ENCODE results near the gene FOXO6. TPM values are rescaled to one million over a fixed set of nuclear protein-coding genes. Genes with fewer than 3 reads are reported as not detected.

The FOXO6 gene
- total RNA-seq, 1 experiment from 2014 or later, result 5.4 TPM

DNA sequence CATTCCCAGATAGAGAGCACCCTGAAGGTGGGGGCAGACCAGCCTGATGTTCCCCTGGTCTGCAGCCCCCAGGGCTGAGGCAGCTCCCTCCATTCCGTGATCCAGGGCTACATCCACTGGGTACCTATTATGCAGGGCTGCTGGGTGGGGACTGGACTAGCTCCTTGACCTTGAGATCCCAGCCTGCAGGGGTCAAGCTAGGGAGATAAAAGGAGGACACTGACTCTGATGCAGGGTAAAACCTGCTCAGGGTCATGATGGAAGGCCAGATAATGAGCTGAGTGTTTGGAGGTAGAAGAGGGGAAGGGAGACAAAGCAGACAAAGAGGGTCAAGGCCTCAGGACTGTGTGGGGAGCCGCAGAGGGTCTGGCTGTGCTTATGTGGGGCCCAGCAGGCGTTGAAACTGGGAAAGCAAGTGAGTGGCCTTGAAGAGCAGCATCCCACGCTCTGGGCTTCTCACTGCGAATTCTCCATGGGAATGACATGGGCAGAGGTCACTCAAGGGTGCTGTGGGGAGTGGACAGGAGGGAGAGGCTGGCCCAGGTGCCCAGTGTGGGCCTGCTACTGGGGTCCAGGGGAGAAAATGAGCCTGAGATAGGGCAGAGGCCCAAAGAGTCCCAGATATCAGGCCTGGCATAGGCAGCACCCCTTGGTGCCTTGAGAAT, 9.7 kb downstream of the FOXO6 start:
- TF ChIP-seq HMGA2 (CRISPR knock-in tag; IDR thresholded peaks at IDR 0.05) (no peak), ZNF219 (CRISPR knock-in tag; IDR thresholded peaks at IDR 0.05; ENCODE audit: borderline replicate concordance) (no peak), MYBL2 (CRISPR knock-in tag; IDR thresholded peaks at IDR 0.05) (no peak)
- CTCF ChIA-PET, result interaction anchor here (0.6 to 4.2 kb wide), 15 partner anchors 9 to 62 kb away, joined by 3 to 43 read pairs (median 5); partner anchors contain the start of gene FOXO6
- ATAC-seq (no peak), DNase-seq (ENCODE audit: low spot score) (no peak)
- H3K9me3 Mint-ChIP-seq, result no peaks in the 10 kb centered on the region
- H3K27ac Mint-ChIP-seq, result peak overlapping the region; percentile 77; the same call in 1 of the 2 replicates
- POLR2A ChIA-PET, result interaction anchor here (1.1 to 1.6 kb wide), 2 partner anchors 9 to 11 kb away, joined by 3 to 9 read pairs; no protein-coding TSS in a partner anchor
- no peak overlapping the region for H3K4me3 Mint-ChIP-seq
- peaks cover 36% of the 10 kb centered on the region for H3K27me3 Mint-ChIP-seq (ENCODE audit: low read depth)
- peaks cover 68% of the 10 kb centered on the region for H3K4me1 Mint-ChIP-seq
- no peaks in the 10 kb centered on the region for H3K36me3 Mint-ChIP-seq

DNA sequence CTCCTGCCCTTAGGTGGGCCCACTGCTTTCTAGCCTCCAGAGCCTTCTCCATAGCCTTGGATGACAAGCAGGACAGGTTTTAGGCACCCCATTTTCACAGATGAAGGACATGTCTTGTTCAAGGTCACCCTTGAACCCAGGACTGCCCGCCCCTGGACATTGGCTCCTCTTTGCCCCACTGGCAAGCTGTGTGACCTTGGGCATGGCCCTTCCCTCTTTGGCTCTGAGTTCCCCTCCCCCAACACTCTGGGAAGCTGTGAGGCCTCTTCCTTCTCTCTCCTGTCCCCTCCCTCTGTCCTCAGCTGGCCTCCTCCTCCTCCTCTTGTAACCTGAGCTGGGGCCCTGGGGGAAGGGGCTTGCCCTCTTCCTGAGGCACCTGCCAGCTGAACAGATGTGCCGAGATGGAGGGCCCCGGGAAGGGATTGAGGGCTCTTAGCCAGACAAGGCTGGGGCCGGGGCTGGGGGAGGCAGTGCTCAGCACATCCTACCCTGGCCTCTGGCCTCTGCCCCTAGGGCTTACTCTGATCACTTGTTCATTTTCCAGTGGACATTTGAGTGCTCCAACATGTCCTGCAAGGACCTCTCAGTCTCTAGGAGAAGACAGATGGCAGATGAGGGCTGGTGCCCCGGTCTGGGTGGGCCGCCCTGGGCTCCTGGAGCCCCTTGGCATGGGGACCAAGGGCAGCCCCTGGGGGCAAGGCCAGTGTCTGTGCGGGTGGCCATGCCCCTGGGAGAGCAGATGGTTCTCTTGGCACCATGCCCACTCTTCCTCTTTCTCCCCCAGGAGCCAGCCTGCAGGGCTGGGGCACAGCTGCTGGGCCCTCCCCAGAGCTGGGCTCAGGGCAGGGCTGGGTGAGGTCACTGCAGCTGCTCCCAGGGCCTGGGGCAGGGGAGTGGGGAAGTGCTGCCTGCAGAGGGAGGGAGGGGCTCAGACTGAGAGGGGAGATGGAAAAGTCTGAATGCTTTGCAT, 10.7 kb downstream of the FOXO6 start:
- DNase-seq (ENCODE audit: low spot score) (peak; percentile 87), ATAC-seq (peak; percentile 91)
- Mint-ChIP-seq H3K9me3 (no peaks in the 10 kb centered on the region), H3K36me3 (no peaks in the 10 kb centered on the region), H3K4me1 (peaks cover 68% of the 10 kb centered on the region), H3K4me3 (peak overlapping the region; percentile 62), H3K27ac (peak overlapping the region; percentile 85; the same call in 1 of the 2 replicates), H3K27me3 (ENCODE audit: low read depth) (peaks cover 31% of the 10 kb centered on the region)
- ChIA-PET POLR2A (interaction anchor here (1.1 to 1.6 kb wide), 2 partner anchors 10 to 41 kb away, joined by 4 to 9 read pairs; no protein-coding TSS in a partner anchor), CTCF (interaction anchor here (0.8 to 4.2 kb wide), 20 partner anchors 10 to 141 kb away, joined by 3 to 43 read pairs (median 4); partner anchors contain the start of gene FOXO6)
- TF ChIP-seq SP1 (CRISPR knock-in tag; conservative IDR thresholded peaks at IDR 0.05) (peak; percentile 72; the same call in 1 of the 2 replicates), ETV6 (CRISPR knock-in tag; IDR thresholded peaks at IDR 0.05) (peak; percentile 62; the same call in 1 of the 2 replicates), ESRRA (CRISPR knock-in tag; IDR thresholded peaks at IDR 0.05; ENCODE audit: borderline replicate concordance) (peak; percentile 93; the same call in 1 of the 2 replicates), CBFB (CRISPR knock-in tag; IDR thresholded peaks at IDR 0.05; ENCODE audit: low read depth) (no peak), CREB1 (CRISPR knock-in tag; IDR thresholded peaks at IDR 0.05) (no peak), NFE2L1 (CRISPR knock-in tag; IDR thresholded peaks at IDR 0.05) (0 out of 2 replicates have a peak, but pooled peaks have one; percentile 30), TEAD1 (CRISPR knock-in tag; IDR thresholded peaks at IDR 0.05) (peak; percentile 30; the same call in 1 of the 2 replicates)
- TF ChIP-seq, protein P1, sequence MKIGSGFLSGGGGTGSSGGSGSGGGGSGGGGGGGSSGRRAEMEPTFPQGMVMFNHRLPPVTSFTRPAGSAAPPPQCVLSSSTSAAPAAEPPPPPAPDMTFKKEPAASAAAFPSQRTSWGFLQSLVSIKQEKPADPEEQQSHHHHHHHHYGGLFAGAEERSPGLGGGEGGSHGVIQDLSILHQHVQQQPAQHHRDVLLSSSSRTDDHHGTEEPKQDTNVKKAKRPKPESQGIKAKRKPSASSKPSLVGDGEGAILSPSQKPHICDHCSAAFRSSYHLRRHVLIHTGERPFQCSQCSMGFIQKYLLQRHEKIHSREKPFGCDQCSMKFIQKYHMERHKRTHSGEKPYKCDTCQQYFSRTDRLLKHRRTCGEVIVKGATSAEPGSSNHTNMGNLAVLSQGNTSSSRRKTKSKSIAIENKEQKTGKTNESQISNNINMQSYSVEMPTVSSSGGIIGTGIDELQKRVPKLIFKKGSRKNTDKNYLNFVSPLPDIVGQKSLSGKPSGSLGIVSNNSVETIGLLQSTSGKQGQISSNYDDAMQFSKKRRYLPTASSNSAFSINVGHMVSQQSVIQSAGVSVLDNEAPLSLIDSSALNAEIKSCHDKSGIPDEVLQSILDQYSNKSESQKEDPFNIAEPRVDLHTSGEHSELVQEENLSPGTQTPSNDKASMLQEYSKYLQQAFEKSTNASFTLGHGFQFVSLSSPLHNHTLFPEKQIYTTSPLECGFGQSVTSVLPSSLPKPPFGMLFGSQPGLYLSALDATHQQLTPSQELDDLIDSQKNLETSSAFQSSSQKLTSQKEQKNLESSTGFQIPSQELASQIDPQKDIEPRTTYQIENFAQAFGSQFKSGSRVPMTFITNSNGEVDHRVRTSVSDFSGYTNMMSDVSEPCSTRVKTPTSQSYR (CRISPR knock-in tag; IDR thresholded peaks at IDR 0.05), result peak; percentile 98
- TF ChIP-seq, protein P2, sequence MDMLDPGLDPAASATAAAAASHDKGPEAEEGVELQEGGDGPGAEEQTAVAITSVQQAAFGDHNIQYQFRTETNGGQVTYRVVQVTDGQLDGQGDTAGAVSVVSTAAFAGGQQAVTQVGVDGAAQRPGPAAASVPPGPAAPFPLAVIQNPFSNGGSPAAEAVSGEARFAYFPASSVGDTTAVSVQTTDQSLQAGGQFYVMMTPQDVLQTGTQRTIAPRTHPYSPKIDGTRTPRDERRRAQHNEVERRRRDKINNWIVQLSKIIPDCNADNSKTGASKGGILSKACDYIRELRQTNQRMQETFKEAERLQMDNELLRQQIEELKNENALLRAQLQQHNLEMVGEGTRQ (CRISPR knock-in tag; IDR thresholded peaks at IDR 0.05), result peak; percentile 31; the same call in 1 of the 2 replicates
- TF ChIP-seq, protein P3, sequence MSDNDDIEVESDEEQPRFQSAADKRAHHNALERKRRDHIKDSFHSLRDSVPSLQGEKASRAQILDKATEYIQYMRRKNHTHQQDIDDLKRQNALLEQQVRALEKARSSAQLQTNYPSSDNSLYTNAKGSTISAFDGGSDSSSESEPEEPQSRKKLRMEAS (CRISPR knock-in tag; IDR thresholded peaks at IDR 0.05), result peak; percentile 44; the same call in 1 of the 2 replicates
- TF ChIP-seq, protein P4, sequence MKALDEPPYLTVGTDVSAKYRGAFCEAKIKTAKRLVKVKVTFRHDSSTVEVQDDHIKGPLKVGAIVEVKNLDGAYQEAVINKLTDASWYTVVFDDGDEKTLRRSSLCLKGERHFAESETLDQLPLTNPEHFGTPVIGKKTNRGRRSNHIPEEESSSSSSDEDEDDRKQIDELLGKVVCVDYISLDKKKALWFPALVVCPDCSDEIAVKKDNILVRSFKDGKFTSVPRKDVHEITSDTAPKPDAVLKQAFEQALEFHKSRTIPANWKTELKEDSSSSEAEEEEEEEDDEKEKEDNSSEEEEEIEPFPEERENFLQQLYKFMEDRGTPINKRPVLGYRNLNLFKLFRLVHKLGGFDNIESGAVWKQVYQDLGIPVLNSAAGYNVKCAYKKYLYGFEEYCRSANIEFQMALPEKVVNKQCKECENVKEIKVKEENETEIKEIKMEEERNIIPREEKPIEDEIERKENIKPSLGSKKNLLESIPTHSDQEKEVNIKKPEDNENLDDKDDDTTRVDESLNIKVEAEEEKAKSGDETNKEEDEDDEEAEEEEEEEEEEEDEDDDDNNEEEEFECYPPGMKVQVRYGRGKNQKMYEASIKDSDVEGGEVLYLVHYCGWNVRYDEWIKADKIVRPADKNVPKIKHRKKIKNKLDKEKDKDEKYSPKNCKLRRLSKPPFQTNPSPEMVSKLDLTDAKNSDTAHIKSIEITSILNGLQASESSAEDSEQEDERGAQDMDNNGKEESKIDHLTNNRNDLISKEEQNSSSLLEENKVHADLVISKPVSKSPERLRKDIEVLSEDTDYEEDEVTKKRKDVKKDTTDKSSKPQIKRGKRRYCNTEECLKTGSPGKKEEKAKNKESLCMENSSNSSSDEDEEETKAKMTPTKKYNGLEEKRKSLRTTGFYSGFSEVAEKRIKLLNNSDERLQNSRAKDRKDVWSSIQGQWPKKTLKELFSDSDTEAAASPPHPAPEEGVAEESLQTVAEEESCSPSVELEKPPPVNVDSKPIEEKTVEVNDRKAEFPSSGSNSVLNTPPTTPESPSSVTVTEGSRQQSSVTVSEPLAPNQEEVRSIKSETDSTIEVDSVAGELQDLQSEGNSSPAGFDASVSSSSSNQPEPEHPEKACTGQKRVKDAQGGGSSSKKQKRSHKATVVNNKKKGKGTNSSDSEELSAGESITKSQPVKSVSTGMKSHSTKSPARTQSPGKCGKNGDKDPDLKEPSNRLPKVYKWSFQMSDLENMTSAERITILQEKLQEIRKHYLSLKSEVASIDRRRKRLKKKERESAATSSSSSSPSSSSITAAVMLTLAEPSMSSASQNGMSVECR (CRISPR knock-in tag; IDR thresholded peaks at IDR 0.05; ENCODE audit: borderline replicate concordance), result no peak
- TF ChIP-seq, protein P5, sequence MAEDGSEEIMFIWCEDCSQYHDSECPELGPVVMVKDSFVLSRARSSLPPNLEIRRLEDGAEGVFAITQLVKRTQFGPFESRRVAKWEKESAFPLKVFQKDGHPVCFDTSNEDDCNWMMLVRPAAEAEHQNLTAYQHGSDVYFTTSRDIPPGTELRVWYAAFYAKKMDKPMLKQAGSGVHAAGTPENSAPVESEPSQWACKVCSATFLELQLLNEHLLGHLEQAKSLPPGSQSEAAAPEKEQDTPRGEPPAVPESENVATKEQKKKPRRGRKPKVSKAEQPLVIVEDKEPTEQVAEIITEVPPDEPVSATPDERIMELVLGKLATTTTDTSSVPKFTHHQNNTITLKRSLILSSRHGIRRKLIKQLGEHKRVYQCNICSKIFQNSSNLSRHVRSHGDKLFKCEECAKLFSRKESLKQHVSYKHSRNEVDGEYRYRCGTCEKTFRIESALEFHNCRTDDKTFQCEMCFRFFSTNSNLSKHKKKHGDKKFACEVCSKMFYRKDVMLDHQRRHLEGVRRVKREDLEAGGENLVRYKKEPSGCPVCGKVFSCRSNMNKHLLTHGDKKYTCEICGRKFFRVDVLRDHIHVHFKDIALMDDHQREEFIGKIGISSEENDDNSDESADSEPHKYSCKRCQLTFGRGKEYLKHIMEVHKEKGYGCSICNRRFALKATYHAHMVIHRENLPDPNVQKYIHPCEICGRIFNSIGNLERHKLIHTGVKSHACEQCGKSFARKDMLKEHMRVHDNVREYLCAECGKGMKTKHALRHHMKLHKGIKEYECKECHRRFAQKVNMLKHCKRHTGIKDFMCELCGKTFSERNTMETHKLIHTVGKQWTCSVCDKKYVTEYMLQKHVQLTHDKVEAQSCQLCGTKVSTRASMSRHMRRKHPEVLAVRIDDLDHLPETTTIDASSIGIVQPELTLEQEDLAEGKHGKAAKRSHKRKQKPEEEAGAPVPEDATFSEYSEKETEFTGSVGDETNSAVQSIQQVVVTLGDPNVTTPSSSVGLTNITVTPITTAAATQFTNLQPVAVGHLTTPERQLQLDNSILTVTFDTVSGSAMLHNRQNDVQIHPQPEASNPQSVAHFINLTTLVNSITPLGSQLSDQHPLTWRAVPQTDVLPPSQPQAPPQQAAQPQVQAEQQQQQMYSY (CRISPR knock-in tag; IDR thresholded peaks at IDR 0.05), result peak; percentile 90
